GM19467 (cell line): Measurements from ENCODE around the gene EXOSC7.
"Not testable (repeated sequence)": the region's sequence is repeated elsewhere in the genome, so short reads cannot be mapped to it uniquely, and the experiment has no call there.

Source experiments
- ATAC-seq: cut with Tn5 transposase; IDR thresholded peaks from one replicate; pipeline ENCODE4 v1.9.1; 2021; ENCODE audit warnings: mild to moderate bottlenecking, moderate library complexity; ENCODE audit not compliant: unreplicated experiment

EXOSC7 gene

GRCh38 chr3:44961888-44962287 is 14.2 kb upstream of the EXOSC7 start:
- ATAC-seq: no peak

GRCh38 chr3:44962621-44963393 is 13.2 kb upstream of the EXOSC7 start:
- ATAC-seq: no peak

- no peak for ATAC-seq
Observed at GRCh38 chr3:44963571-44964325, 12.3 kb upstream of the EXOSC7 start.

GRCh38 chr3:44965165-44965564 is 10.9 kb upstream of the EXOSC7 start:
- ATAC-seq: no peak

- no peak for ATAC-seq
Observed at GRCh38 chr3:44966795-44967278, 9.2 kb upstream of the EXOSC7 start.

GRCh38 chr3:44968447-44968858 is 7.6 kb upstream of the EXOSC7 start:
- no peak for ATAC-seq

GRCh38 chr3:44969154-44969827 is 6.8 kb upstream of the EXOSC7 start:
- ATAC-seq: no peak

- no peak for ATAC-seq
Observed at GRCh38 chr3:44969828-44970179, 6.2 kb upstream of the EXOSC7 start.

- ATAC-seq: no peak
Observed at GRCh38 chr3:44970926-44971490, 5.0 kb upstream of the EXOSC7 start.

- no peak for ATAC-seq
Observed at GRCh38 chr3:44974416-44974815, 1.6 kb upstream of the EXOSC7 start.

GRCh38 chr3:44981220-44981619 is 5.2 kb downstream of the EXOSC7 start:
- no peak for ATAC-seq

GRCh38 chr3:44981751-44982150 is 5.7 kb downstream of the EXOSC7 start:
- ATAC-seq: no peak

- ATAC-seq: no peak
Observed at GRCh38 chr3:44982817-44983216, 6.8 kb downstream of the EXOSC7 start.

GRCh38 chr3:44983484-44983941 is 7.5 kb downstream of the EXOSC7 start:
- ATAC-seq: no peak

GRCh38 chr3:44984335-44984734 is 8.3 kb downstream of the EXOSC7 start:
- ATAC-seq: no peak

GRCh38 chr3:44986330-44986729 is 10.3 kb downstream of the EXOSC7 start:
- not testable (repeated sequence) for ATAC-seq

GRCh38 chr3:44987332-44987731 is 11.3 kb downstream of the EXOSC7 start:
- no peak for ATAC-seq

- ATAC-seq: no peak
Observed at GRCh38 chr3:44988073-44988472, 12.0 kb downstream of the EXOSC7 start.

- ATAC-seq: no peak
Observed at GRCh38 chr3:44989141-44989540, 13.1 kb downstream of the EXOSC7 start.

- ATAC-seq: no peak
Observed at GRCh38 chr3:44989636-44990373, 13.8 kb downstream of the EXOSC7 start.

GRCh38 chr3:44991326-44991725 is 15.3 kb downstream of the EXOSC7 start:
- no peak for ATAC-seq
